GM21825 (cell line): Measurements from ENCODE around the gene ERCC6.

ENCODE experiments used
- ATAC-seq: cut with Tn5 transposase; IDR thresholded peaks from one replicate; pipeline ENCODE4 v1.9.1; 2021; ENCODE audit warnings: mild to moderate bottlenecking, moderate library complexity; ENCODE audit not compliant: unreplicated experiment

Gene ERCC6

GRCh38 chr10:49538381-49539319 is at the start of gene ERCC6:
Gene ERCC6 (minus strand): TSS chr10:49539121.
- peak; percentile 77 for ATAC-seq

DNA sequence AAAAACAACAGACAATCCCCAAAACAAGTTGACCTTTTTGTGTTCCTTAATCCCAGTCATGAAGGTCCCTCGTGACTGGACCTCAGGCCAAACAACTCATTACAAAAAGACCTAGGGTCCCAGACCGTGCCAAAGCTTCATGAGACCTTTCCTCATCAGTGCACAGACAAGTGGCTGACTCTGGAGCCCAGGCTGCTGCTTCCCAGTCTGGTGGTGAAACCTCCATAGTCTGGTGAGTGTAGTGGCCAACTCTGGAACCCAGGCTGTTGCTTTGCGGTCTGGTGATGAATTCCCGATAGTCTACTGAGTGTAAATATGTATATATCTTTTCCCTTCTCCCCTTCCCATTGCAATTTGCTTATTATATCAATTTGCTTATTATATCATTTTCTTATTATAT is 49.1 kb upstream of the ERCC6 start:
- ATAC-seq: no peak

GRCh38 chr10:49585387-49585786 is 46.5 kb upstream of the ERCC6 start:
- ATAC-seq: no peak

DNA sequence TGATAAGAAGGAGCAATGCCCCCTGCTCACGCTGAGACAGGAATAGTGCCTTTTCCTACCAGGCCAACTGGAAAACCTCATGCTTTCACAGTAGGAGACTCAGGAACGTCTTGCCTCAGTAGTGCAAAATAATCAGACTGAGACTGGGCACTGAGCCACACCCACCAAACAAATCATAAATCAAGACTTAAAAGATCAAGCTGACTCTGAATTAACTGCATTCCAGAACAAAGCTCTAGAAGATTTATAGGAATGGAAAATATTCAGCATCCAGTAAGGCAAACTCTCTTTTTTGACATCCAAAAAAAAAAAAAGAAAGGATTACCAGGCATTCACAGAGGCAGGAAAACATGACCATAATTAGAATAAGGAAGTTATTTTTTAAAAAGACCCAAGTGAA is 40.7 kb upstream of the ERCC6 start:
- ATAC-seq: no peak

GRCh38 chr10:49578392-49578791 is 39.5 kb upstream of the ERCC6 start:
- ATAC-seq: no peak

DNA sequence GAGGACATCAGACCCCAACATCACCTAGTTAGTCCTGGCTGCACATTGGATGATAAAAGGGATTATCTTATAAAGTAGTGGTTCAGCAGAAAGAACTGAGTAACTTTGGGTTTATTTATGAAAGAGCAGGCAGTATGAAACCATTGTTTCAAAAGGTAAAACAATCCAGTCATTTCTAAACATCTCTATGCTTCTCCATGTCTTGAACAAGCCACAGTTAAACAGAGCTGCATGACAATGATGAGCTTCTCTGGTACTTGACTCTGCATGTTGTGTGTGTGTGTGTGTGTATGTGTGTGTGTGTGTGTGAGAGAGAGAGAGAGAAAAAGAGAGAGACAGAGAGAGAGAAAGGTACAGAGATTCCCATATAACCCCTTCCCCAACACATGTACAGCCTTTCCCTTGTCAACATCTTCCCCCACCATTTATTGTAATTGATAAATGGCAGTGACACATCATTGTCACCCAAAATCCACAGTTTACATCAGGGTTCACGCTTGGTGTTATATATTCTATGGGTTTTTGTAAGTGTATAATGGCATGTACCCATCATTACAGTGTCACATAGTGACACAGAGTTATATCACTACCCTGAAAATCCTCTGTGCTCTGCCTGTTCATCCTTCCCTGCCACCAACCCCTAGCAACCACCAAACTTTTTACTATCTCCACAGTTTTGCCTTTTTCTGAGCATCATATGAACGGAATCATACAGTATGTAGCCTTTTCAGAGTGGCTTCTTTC is 38.4 kb upstream of the ERCC6 start:
- no peak for ATAC-seq

DNA sequence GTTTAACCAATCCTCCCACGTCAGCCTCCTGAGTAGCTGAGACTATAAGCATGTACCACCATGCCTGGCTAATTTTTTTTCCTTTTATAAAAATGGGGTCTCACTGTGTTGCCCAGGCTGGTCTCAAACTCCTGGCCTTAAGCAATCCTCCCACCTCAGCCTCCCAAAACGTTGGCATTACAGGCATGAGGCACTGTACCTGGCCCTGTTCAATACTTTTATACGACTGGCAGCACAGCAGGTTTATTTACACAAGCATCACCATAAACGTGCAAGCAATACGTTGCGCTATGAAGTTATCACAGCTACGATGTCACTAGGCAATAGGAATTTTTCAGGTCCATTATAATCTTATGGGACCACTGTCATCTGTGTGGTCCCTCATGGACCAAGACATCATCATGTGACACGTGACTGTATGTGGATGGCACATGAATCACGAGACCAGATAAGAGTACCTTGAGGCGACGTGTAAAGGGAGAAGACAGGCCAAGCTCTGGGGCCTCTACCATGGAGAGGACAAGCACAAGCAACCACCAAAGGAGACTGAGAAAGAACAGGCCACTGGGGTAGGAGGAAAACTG is 36.7 kb upstream of the ERCC6 start:
- ATAC-seq: no peak

- no peak for ATAC-seq
Observed at GRCh38 chr10:49572594-49573114, 33.7 kb upstream of the ERCC6 start.

- no peak for ATAC-seq
Observed at GRCh38 chr10:49571388-49571787, 32.5 kb upstream of the ERCC6 start.

DNA sequence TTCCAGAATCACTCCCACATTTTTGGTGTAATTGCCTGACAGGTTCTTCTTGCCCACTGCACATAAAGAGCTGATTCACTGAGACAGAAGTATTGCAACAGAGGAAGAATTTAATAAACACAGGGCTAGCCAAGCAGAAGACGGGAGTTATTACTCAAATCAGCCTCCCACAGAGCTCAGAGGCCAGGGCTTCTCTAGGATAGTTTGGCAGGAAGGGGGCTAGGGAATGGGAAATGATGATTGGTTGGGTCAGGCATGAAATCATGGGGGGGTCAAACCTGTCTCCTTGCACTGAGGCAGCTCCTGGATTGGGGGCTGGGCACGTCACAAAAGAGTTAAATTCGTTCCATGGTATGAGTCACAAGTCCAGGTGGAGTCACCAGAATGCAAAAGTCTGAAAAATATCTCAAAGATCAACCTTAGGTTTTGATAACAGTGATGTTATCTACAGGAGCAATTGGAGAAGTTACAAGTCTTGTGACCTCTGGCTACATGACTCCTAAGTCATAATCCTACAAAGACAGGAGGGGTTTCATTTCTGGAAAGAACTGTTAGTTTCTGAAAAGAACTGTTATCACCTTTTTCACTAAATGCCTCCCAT is 30.2 kb upstream of the ERCC6 start:
- no peak for ATAC-seq

GRCh38 chr10:49568235-49568634 is 29.3 kb upstream of the ERCC6 start:
- ATAC-seq: no peak

DNA sequence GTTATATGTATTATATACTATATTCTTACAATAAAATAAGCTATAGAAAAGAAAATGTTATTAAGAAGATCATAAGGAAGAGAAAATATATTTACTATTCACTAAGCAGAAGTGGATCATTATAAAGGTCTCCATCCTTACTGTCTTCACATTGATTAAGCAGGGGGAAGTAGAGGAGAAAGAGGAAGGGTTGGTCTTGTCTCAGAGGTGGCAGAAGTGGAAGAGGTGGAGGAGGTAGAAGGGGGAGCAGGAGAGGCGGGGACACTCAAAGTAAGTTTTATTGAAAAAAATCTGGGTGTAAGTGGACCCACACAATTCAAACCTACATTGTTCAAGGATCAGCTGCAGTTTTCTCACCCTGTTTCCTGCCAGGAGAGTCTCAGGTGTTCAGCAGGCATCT is 28.9 kb upstream of the ERCC6 start:
- no peak for ATAC-seq

DNA sequence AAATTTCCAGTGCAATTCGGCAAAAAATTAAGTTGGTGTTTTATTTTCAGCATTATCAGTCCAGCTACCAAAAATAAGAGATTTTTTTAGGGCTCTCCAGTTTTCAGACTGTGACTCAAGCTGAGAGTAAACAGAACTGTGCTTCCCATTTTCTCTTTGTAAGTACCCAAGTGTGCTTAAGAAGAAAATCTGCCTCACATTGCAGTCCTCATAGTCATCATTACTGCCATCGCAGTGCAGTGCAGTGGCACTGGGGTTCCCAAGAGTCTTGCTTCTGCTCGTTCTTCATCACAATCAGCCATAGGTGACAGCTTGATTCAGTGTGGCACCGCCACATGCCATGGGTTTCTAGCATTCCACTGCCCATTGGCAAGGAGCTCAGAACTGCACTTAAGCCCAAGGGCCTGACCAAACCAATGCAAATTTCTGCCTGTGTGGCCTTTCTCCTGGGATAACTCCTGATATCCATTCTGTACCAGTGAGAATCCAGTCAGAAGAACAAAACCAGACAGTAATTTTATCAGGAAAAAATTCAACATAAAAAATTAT is 25.6 kb upstream of the ERCC6 start:
- ATAC-seq: no peak

DNA sequence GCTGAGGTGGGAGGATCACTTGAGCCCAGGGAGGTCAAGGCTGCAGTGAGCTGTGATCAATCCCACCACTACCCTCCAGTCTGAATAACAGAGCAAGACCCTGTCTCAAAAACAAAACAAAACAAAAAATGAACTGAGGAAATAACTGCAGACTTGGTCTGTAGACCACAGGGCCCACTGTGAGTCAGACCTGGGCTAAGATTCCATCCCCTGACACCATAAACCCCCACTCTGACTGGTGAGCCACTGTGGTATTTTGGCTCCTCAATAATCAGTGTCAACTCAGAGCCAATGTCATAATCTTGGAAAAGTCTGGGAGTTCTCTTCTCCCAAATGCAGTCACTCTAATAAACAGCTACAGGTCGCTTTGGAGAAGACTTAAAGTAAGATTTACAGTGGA is 24.0 kb upstream of the ERCC6 start:
- ATAC-seq: no peak

- ATAC-seq: no peak
Observed at GRCh38 chr10:49560526-49560925, 21.6 kb upstream of the ERCC6 start.

GRCh38 chr10:49559476-49559875 is 20.6 kb upstream of the ERCC6 start:
- ATAC-seq: no peak

DNA sequence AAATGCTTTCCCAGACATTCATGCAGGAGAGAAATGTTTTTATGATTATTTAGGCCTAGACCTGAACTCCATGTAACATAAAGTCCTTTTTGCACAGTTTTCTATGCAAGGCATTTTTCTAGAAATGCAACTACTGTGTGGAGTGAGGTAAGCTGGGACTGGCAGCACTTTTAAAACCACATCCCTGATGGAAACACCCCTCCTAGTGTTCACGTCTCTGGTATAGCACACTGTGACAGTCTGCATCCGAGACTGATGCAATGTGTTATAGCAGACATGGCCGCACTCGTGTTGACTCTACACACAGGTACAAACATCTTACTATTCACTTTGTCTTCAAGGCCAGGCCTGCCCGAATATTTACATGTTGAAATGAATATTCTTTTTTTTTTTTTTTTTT is 19.3 kb upstream of the ERCC6 start:
- no peak for ATAC-seq

GRCh38 chr10:49557681-49558080 is 18.8 kb upstream of the ERCC6 start:
- ATAC-seq: no peak

DNA sequence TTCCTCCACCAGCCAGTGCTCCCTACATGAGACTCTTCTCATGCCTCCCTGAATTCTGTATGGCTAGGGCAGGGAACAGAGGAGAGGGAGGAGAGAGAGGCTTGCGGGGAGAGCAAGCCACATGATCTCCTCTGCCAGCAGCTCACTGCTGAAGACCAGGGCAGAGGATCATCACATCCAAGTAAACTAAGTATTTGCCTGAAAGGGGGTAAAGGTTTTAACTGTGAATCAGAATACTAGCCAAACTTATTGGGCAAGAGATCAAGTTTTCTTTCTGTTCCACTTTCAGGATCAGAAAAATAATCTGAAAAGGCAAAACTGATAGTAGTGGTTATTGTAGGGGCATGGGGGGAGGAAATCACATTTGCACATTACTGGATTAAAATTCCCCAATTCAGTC is 17.8 kb upstream of the ERCC6 start:
- no peak for ATAC-seq

DNA sequence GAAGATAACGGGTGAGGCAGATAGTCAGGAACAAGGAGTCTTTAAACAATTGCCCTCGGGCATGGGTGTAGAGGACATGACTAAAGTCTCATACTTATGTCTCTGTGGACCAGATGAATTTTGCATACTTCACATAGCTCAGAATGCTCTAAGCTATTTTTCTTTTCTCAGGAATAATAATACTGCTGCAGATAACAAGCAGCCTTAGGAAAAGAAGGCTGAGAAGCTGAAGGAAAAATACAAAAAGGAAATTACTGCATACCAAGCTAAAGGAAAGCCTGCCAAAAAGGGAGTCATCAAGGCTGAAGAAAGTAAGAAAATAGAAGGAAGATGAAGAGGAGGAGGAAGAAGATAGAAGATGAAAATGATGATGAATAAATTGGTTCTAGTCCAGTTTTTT is 13.4 kb upstream of the ERCC6 start:
- no peak for ATAC-seq

GRCh38 chr10:49550563-49550962 is 11.6 kb upstream of the ERCC6 start:
- ATAC-seq: no peak
